Left colon (tissue), 2 donors: ENCODE results near the gene CARD14. TPM values are rescaled to one million over a fixed set of nuclear protein-coding genes. Genes with fewer than 3 reads are reported as not detected.
"Not testable (repeated sequence)": the region's sequence is repeated elsewhere in the genome, so short reads cannot be mapped to it uniquely, and the experiment has no call there.

Experiments used
- ATAC-seq: fragments of 200-7000 bp; cut with Tn5 transposase; one replicate; pipeline ENCODE4 v1.9.1; 2020; ENCODE audit warnings: mild to moderate bottlenecking, moderate library complexity
- DNase-seq, 2 donors: peaks; one replicate each; pipeline ENCODE4 v3.0.0-alpha.2; 2020
- intact Hi-C, 2 donors: fragments of 100-400 bp; cut with DNase I in 1 of 2; cut with micrococcal nuclease in 1 of 2; formaldehyde crosslinking; loops; one replicate each; pipeline versions ENCODE4 v1.11.2 to v1.14.0; 2022; cut with DNase I, micrococcal nuclease
- total RNA-seq, 2 donors: library from RNA; stranded (reverse); fragmentation: NEBNext Ultra II Directional; extraction: Animal tissue kit (Norgen Biotek cat#: 25700); gene quantifications; one replicate each; pipeline ENCODE4 v1.2.1, GENCODE V29; 2021
- donor health status: DM: no; HTN: no; CAD: no.
- donor health status: DM: yes; HTN: yes; CAD: no.

The CARD14 gene
- total RNA-seq, 2 donors from 2014 or later, result 0.64 to 1.3 TPM

- ATAC-seq, result no peak
- intact Hi-C loops, result no loop called here
- DNase-seq, result no peak
These were observed 10.4 kb downstream of the CARD14 start for GRCh38 chr17:80180192-80180591.

GRCh38 chr17:80181431-80181830 is 11.6 kb downstream of the CARD14 start:
- ATAC-seq, result no peak
- intact Hi-C loops, result no loop called here

GRCh38 chr17:80182118-80182844 is 12.5 kb downstream of the CARD14 start:
- ATAC-seq (no peak), DNase-seq (no peak)
- intact Hi-C loops, result no loop called here

More at GRCh38 chr17:80181431-80181830, 11.6 kb downstream of the CARD14 start:
- DNase-seq, result no peak

- ATAC-seq (no peak), DNase-seq (no peak)
- intact Hi-C loops, result no loop called here
These were observed 13.0 kb downstream of the CARD14 start for GRCh38 chr17:80182845-80183223.

GRCh38 chr17:80183581-80184422 is 14.0 kb downstream of the CARD14 start:
- no peak for DNase-seq

GRCh38 chr17:80184423-80184714 is 14.5 kb downstream of the CARD14 start:
- intact Hi-C loops, result no loop called here
- no peak for ATAC-seq
- no peak for DNase-seq

More at GRCh38 chr17:80183581-80184422, 14.0 kb downstream of the CARD14 start:
- intact Hi-C loops, result no loop called here
- no peak for ATAC-seq

- ATAC-seq, result no peak
- intact Hi-C loops, result no loop called here
- no peak for DNase-seq
These were observed 16.1 kb downstream of the CARD14 start for GRCh38 chr17:80185968-80186367.

- ATAC-seq (peak; percentile 10), DNase-seq (no peak)
- intact Hi-C loops, result no loop called here
These were observed 17.3 kb downstream of the CARD14 start for GRCh38 chr17:80187090-80187489.

- DNase-seq (peak; percentile 71 to 76), ATAC-seq (peak; percentile 90)
- intact Hi-C loops, result no loop called here
These were observed 17.7 kb downstream of the CARD14 start for GRCh38 chr17:80187515-80187941.

- intact Hi-C loops, result no loop called here
- no peak for DNase-seq
- no peak for ATAC-seq
These were observed 19.8 kb downstream of the CARD14 start for GRCh38 chr17:80189611-80190010.

GRCh38 chr17:80190716-80191115 is 20.9 kb downstream of the CARD14 start:
- no peak for ATAC-seq
- intact Hi-C loops, result no loop called here
- DNase-seq, result no peak

- no peak for DNase-seq
- no peak for ATAC-seq
- intact Hi-C loops, result no loop called here
These were observed 21.4 kb downstream of the CARD14 start for GRCh38 chr17:80191192-80191591.

- ATAC-seq (peak; percentile 79), DNase-seq (peak in 1 of 2 donors; percentile 47)
- intact Hi-C loops, result no loop called here
These were observed 22.2 kb downstream of the CARD14 start for GRCh38 chr17:80191865-80192661.

- no peak for ATAC-seq
- DNase-seq, result no peak
- intact Hi-C loops, result no loop called here
These were observed 25.3 kb downstream of the CARD14 start for GRCh38 chr17:80195141-80195540.

- intact Hi-C loops, result no loop called here
- ATAC-seq (no peak), DNase-seq (no peak)
These were observed 26.1 kb downstream of the CARD14 start for GRCh38 chr17:80195671-80196529.

- intact Hi-C loops, result no loop called here
- ATAC-seq (no peak), DNase-seq (no peak)
These were observed 26.8 kb downstream of the CARD14 start for GRCh38 chr17:80196652-80197051.

GRCh38 chr17:80198144-80198661 is 28.4 kb downstream of the CARD14 start:
- intact Hi-C loops, result no loop called here
- ATAC-seq (peak; percentile 15), DNase-seq (no peak)

GRCh38 chr17:80199295-80199694 is 29.5 kb downstream of the CARD14 start:
- DNase-seq, ATAC-seq, intact Hi-C loops: not testable (repeated sequence)
